Psoas muscle (tissue), 8 donors: ENCODE data around the gene SLC24A3. TPM values are rescaled to one million over a fixed set of nuclear protein-coding genes. Genes with fewer than 3 reads are reported as not detected.
A peak's percentile ranks its signal among the peaks of the same experiment; 100 is the strongest.

Source experiments
- ATAC-seq, 4 donors: fragments of 200-7000 bp; cut with Tn5 transposase; one replicate each; pipeline ENCODE4 v1.9.1; 2020; ENCODE audit warnings: moderate library complexity in 3 of 4, mild to moderate bottlenecking in 2 of 4
- DNase-seq, 2 donors: peaks; one replicate each; pipeline ENCODE4 v3.0.0-alpha.2; 2020
- H3K27ac ChIP-seq: fragments of 200-600 bp; one replicate; pipeline ENCODE4 v1.8.0; 2022
- H3K27me3 ChIP-seq, 3 donors: fragments of 200-600 bp in 1 of 3; one replicate each; pipeline versions ENCODE4 v1.6.1 to v1.8.0; 2013 to 2022; ENCODE audit warnings: low read length in 2 of 3, mild to moderate bottlenecking in 2 of 3, moderate library complexity in 1 of 3; ENCODE audit not compliant: insufficient read depth in 3 of 3
- H3K36me3 ChIP-seq, 2 donors: fragments of 200-600 bp in 1 of 2; one replicate each; pipeline versions ENCODE4 v1.6.1 to v1.8.0; 2013 to 2022; ENCODE audit warnings: low read depth in 1 of 2, mild to moderate bottlenecking in 1 of 2, moderate library complexity in 1 of 2; ENCODE audit not compliant: insufficient read depth in 1 of 2
- H3K4me1 ChIP-seq: fragments of 200-600 bp; one replicate; pipeline ENCODE4 v1.8.0; 2022
- H3K4me3 ChIP-seq: fragments of 200-600 bp; one replicate; pipeline ENCODE4 v1.8.0; 2022; ENCODE audit warnings: mild to moderate bottlenecking
- H3K9me3 ChIP-seq: fragments of 200-600 bp; one replicate; pipeline ENCODE4 v1.8.0; 2022
- CTCF ChIP-seq: fragments of 200-600 bp; IDR thresholded peaks from one replicate; pipeline ENCODE4 v1.8.0; 2022; ENCODE audit warnings: antibody characterized with exemption
- WGBS, 3 donors: extraction: QIAGEN DNeasy Blood & Tissue Kit; methylation state at CpG; one replicate each; pipeline versions ENCODE4 v1.1.6 to v1.1.7; 2013; 5-methylcytosine and 5-hydroxymethylcytosine counted together
- intact Hi-C, 2 donors: fragments of 100-400 bp; cut with DNase I; formaldehyde crosslinking; loops; one replicate each; pipeline versions ENCODE4 v1.11.0 to v1.14.2; 2022
- polyA plus RNA-seq, 3 donors: library from polyadenylated mRNA; stranded (reverse); fragments of 200-250 nt; gene quantifications; one replicate each; pipeline ENCODE4 v1.2.3, GENCODE V29; 2013
- total RNA-seq, 4 donors: library from RNA; stranded (reverse); fragmentation: NEBNext Ultra II Directional in 2 of 4; extraction: Animal tissue kit (Norgen Biotek cat#: 25700) in 2 of 4; gene quantifications; one replicate each; pipeline versions ENCODE4 v1.2.1 to v1.2.4, GENCODE V29; 2021 to 2023
- donor health status: healthy with polysubstance abuse.
- donor health status: DM: no; HTN: no; CAD: no; lungs with moderate emphysema.
- donor health status: Bipolar disorder and iron deficiency.
- donor health status: healthy.
- donor health status: DM: yes; HTN: yes; CAD: no.
- donor health status: DM: no; HTN: no; CAD: no.
- donor health status: DM: no; HTN: no; CAD: no.
- donor health status: DM: yes; HTN: yes; CAD: no.

Gene SLC24A3
- total and polyA plus RNA-seq, 7 donors = 3.0 to 24.4 (median 8.2) TPM

- no peak for TF ChIP-seq CTCF
- 64 to 77% (median 68%) methylated on average over 8 of the region's 8 CpGs for WGBS, 3 donors
- no peak for ATAC-seq
These were observed 211.6 kb downstream of the SLC24A3 start for GRCh38 chr20:19423900-19424620.

GRCh38 chr20:19426356-19426755 lies 213.9 kb downstream of the SLC24A3 start:
- Histone ChIP-seq H3K4me3 (no peak overlapping the region), H3K9me3 (no peaks in the 10 kb centered on the region), H3K4me1 (peaks cover 16% of the 10 kb centered on the region), H3K36me3 (no peaks in the 10 kb centered on the region), H3K27me3 (no peaks in the 10 kb centered on the region), H3K27ac (no peak overlapping the region)
- DNase-seq = no peak
- WGBS, 3 donors = 87 to 91% (median 90%) methylated on average over 3 of the region's 3 CpGs
- no peak for ATAC-seq
- TF ChIP-seq CTCF = no peak
- intact Hi-C loops = no loop called here

More at GRCh38 chr20:19423900-19424620, 211.6 kb downstream of the SLC24A3 start:
- H3K27me3 ChIP-seq = no peaks in the 10 kb centered on the region
- H3K36me3 ChIP-seq = no peaks in the 10 kb centered on the region
- DNase-seq = no peak
- H3K9me3 ChIP-seq = no peaks in the 10 kb centered on the region
- intact Hi-C loops = no loop called here
- no peak overlapping the region for H3K27ac ChIP-seq
- H3K4me1 ChIP-seq = peaks cover 16% of the 10 kb centered on the region
- no peak overlapping the region for H3K4me3 ChIP-seq

- WGBS, 3 donors = 33 to 47% (median 36%) methylated on average over 9 of the region's 9 CpGs
- Histone ChIP-seq H3K9me3 (no peaks in the 10 kb centered on the region), H3K36me3 (no peaks in the 10 kb centered on the region), H3K4me3 (peak overlapping the region; percentile 39), H3K27me3 (no peaks in the 10 kb centered on the region), H3K27ac (no peak overlapping the region), H3K4me1 (peaks cover 16% of the 10 kb centered on the region)
- TF ChIP-seq CTCF = no peak
- intact Hi-C loops = no loop called here
- DNase-seq = no peak
- peak; percentile 54 to 93 (median 80) for ATAC-seq
These were observed 215.0 kb downstream of the SLC24A3 start for GRCh38 chr20:19427480-19427879.

GRCh38 chr20:19427913-19428312 lies 215.5 kb downstream of the SLC24A3 start:
- WGBS, 3 donors = 23 to 34% (median 24%) methylated on average over 7 of the region's 7 CpGs
- H3K27ac ChIP-seq = no peak overlapping the region
- H3K9me3 ChIP-seq = no peaks in the 10 kb centered on the region
- intact Hi-C loops = no loop called here
- peaks cover 16% of the 10 kb centered on the region for H3K4me1 ChIP-seq
- no peaks in the 10 kb centered on the region for H3K36me3 ChIP-seq
- peak in 3 of 4 donors; percentile 39 to 79 (median 58) for ATAC-seq
- no peaks in the 10 kb centered on the region for H3K27me3 ChIP-seq
- TF ChIP-seq CTCF = no peak
- no peak for DNase-seq
- peak overlapping the region; percentile 39 for H3K4me3 ChIP-seq

GRCh38 chr20:19428324-19428723 lies 215.9 kb downstream of the SLC24A3 start:
- DNase-seq (no peak), ATAC-seq (no peak)
- Histone ChIP-seq H3K27me3 (no peaks in the 10 kb centered on the region), H3K36me3 (no peaks in the 10 kb centered on the region), H3K27ac (no peak overlapping the region), H3K9me3 (no peaks in the 10 kb centered on the region), H3K4me3 (no peak overlapping the region), H3K4me1 (peaks cover 16% of the 10 kb centered on the region)
- 85 to 91% (median 90%) methylated on average over 5 of the region's 5 CpGs for WGBS, 3 donors
- intact Hi-C loops = no loop called here
- no peak for TF ChIP-seq CTCF
